ENCODE data around the gene CCDC102B. TPM values are rescaled to one million over a fixed set of nuclear protein-coding genes. Genes with fewer than 3 reads are reported as not detected.

Gene CCDC102B
- total RNA-seq, 1 donor from 2014 or later: 6.5 TPM

GRCh38 chr18:68984342-68984741 lies 186.5 kb downstream of the CCDC102B start:
- Mint-ChIP-seq H3K9me3 (peaks cover 12% of the 10 kb centered on the region), H3K4me3 (no peak overlapping the region), H3K27me3 (ENCODE audit: low read depth) (no peaks in the 10 kb centered on the region), H3K36me3 (ENCODE audit: low read depth) (no peaks in the 10 kb centered on the region), H3K4me1 (no peaks in the 10 kb centered on the region), H3K27ac (ENCODE audit: unreplicated experiment) (no peak overlapping the region)
- no peak for DNase-seq (ENCODE audit: low read depth, low spot score)
- TF ChIP-seq, protein P1, sequence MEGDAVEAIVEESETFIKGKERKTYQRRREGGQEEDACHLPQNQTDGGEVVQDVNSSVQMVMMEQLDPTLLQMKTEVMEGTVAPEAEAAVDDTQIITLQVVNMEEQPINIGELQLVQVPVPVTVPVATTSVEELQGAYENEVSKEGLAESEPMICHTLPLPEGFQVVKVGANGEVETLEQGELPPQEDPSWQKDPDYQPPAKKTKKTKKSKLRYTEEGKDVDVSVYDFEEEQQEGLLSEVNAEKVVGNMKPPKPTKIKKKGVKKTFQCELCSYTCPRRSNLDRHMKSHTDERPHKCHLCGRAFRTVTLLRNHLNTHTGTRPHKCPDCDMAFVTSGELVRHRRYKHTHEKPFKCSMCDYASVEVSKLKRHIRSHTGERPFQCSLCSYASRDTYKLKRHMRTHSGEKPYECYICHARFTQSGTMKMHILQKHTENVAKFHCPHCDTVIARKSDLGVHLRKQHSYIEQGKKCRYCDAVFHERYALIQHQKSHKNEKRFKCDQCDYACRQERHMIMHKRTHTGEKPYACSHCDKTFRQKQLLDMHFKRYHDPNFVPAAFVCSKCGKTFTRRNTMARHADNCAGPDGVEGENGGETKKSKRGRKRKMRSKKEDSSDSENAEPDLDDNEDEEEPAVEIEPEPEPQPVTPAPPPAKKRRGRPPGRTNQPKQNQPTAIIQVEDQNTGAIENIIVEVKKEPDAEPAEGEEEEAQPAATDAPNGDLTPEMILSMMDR (conservative IDR thresholded peaks at IDR 0.05): no peak

GRCh38 chr18:68985172-68985820 lies 187.4 kb downstream of the CCDC102B start:
- peaks cover 12% of the 10 kb centered on the region for H3K9me3 Mint-ChIP-seq
- H3K27me3 Mint-ChIP-seq (ENCODE audit: low read depth): no peaks in the 10 kb centered on the region
- H3K36me3 Mint-ChIP-seq (ENCODE audit: low read depth): no peaks in the 10 kb centered on the region
- H3K4me1 Mint-ChIP-seq: no peaks in the 10 kb centered on the region
- no peak overlapping the region for H3K4me3 Mint-ChIP-seq
- H3K27ac Mint-ChIP-seq (ENCODE audit: unreplicated experiment): no peak overlapping the region
- no peak for DNase-seq (ENCODE audit: low read depth, low spot score)
- TF ChIP-seq, protein P1 (conservative IDR thresholded peaks at IDR 0.05): no peak

- no peak for DNase-seq (ENCODE audit: low read depth, low spot score)
- TF ChIP-seq, protein P1 (conservative IDR thresholded peaks at IDR 0.05): no peak
- Mint-ChIP-seq H3K27ac (ENCODE audit: unreplicated experiment) (no peak overlapping the region), H3K4me3 (no peak overlapping the region), H3K4me1 (no peaks in the 10 kb centered on the region), H3K27me3 (ENCODE audit: low read depth) (no peaks in the 10 kb centered on the region), H3K36me3 (ENCODE audit: low read depth) (no peaks in the 10 kb centered on the region), H3K9me3 (peaks cover 15% of the 10 kb centered on the region)
Observed at GRCh38 chr18:68991286-68991685, 193.4 kb downstream of the CCDC102B start.

DNA sequence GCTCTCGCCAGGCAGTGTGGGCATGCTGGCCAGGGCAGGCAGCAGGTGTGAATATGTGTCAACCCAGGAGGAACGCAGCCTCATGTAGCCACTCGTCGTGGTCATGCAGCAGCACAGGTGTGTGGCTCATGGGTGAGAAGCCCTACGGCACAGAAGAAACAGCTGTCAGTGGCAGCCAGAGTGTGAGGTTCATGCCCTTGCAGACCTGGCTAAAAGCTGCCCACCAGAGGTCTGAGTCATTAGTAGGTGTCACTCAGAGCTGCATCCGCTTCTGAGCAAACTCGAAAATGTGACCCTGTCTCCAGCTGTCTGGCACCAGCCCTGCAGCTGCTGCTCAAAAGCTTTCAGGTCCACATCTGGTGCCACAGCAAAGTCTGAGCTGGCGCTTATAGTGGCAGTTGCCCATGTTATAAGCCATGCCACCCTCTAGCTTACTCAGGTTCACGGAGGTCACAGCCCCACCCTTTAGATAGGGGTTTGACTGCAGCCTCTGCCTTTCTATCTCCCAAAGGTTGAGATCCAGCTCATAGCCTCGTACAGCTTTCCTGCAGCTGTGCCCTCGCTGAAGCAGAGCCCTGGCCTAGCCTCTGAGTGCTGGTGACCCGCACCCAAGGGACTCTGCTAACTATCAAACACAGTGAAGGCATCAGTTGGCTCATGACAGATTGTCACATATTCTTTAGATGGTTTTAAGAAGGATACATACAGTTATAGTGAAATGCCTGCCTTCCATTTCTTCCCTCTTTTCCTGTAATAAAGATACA lies 195.0 kb downstream of the CCDC102B start:
- DNase-seq (ENCODE audit: low read depth, low spot score): no peak
- no peak overlapping the region for H3K27ac Mint-ChIP-seq (ENCODE audit: unreplicated experiment)
- H3K27me3 Mint-ChIP-seq (ENCODE audit: low read depth): no peaks in the 10 kb centered on the region
- H3K36me3 Mint-ChIP-seq (ENCODE audit: low read depth): no peaks in the 10 kb centered on the region
- H3K4me1 Mint-ChIP-seq: no peaks in the 10 kb centered on the region
- TF ChIP-seq, protein P1 (conservative IDR thresholded peaks at IDR 0.05): no peak
- no peak overlapping the region for H3K4me3 Mint-ChIP-seq
- H3K9me3 Mint-ChIP-seq: peaks cover 5% of the 10 kb centered on the region

DNA sequence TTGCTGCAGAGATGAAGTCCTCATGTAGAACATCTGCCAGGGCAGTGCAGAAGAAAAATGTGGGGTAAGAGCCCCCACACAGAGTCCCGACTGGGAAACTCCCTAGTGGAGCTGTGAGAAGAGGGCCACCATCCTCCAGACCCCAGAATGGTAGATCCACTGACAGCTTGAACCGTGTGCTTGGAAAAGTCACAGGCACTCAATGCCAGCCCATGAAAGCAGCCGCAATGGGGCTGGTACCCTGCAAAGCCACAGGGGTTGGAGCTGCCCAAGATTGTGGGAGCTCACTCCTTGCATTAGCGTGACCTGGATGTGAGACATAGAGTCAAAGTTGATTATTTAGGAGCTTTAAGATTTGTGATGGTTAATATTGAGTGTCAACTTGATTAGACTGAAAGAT lies 197.8 kb downstream of the CCDC102B start:
- TF ChIP-seq, protein P1 (conservative IDR thresholded peaks at IDR 0.05): no peak
- no peak for DNase-seq (ENCODE audit: low read depth, low spot score)
- Mint-ChIP-seq H3K36me3 (ENCODE audit: low read depth) (no peaks in the 10 kb centered on the region), H3K4me1 (no peaks in the 10 kb centered on the region), H3K4me3 (no peak overlapping the region), H3K27me3 (ENCODE audit: low read depth) (no peaks in the 10 kb centered on the region), H3K27ac (ENCODE audit: unreplicated experiment) (no peak overlapping the region), H3K9me3 (peaks cover 3% of the 10 kb centered on the region)

All from neural crest cell (in vitro differentiated cells).